Gastrocnemius medialis (tissue), 4 donors: ENCODE measurements around the gene ATP6V1G2.

Experiments
- POLR2A ChIP-seq, 2 donors: fragments of 450-650 bp; IDR thresholded peaks; one replicate each; pipeline ENCODE4 v1.6.1; 2017; ENCODE audit warnings: antibody characterized with exemption in 2 of 2, mild to moderate bottlenecking in 2 of 2, moderate library complexity in 2 of 2
- TF ChIP-seq, protein P1 (sequence below), 5 experiments: fragments of 450-650 bp in 3 of 5; fragments of 200-600 bp in 2 of 5; sonication (generic) in 2 of 5; IDR thresholded peaks in 4 of 5; conservative IDR thresholded peaks in 1 of 5; 1 replicate in 4 of 5; 2 replicates in 1 of 5; pipeline ENCODE4 v1.5.1; 2016 to 2019; ENCODE audit warnings: antibody characterized with exemption in 5 of 5, mild to moderate bottlenecking in 3 of 5, moderate library complexity in 3 of 5

DNA sequence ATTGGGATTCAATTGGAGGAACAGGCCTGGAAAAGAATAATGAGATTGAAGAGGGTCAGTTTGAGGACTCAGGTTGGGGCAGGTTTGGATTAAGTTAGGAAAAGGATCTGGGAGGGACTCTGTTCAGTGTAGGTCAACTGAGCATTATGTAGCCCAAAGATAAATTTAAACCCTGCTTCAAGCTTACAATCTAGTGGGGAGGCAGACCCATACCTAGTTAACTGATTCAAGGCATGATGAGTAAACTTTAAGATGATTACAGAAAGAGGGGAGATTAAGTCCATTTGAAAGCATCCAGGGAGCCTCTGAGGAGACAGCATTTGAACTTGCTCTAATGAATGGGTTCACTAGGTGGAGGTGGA lies 14.3 kb upstream of the ATP6V1G2 start:
- TF ChIP-seq, protein P1, sequence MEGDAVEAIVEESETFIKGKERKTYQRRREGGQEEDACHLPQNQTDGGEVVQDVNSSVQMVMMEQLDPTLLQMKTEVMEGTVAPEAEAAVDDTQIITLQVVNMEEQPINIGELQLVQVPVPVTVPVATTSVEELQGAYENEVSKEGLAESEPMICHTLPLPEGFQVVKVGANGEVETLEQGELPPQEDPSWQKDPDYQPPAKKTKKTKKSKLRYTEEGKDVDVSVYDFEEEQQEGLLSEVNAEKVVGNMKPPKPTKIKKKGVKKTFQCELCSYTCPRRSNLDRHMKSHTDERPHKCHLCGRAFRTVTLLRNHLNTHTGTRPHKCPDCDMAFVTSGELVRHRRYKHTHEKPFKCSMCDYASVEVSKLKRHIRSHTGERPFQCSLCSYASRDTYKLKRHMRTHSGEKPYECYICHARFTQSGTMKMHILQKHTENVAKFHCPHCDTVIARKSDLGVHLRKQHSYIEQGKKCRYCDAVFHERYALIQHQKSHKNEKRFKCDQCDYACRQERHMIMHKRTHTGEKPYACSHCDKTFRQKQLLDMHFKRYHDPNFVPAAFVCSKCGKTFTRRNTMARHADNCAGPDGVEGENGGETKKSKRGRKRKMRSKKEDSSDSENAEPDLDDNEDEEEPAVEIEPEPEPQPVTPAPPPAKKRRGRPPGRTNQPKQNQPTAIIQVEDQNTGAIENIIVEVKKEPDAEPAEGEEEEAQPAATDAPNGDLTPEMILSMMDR (IDR thresholded peaks at IDR 0.05 in 4 of 5, conservative IDR thresholded peaks at IDR 0.05 in 1 of 5) = no peak
- no peak for TF ChIP-seq POLR2A (IDR thresholded peaks at IDR 0.05)
